IPS DF 6.9 (cell line): ENCODE data around the gene ATP5F1E.

Experiments
- DNase-seq: peaks from one replicate; pipeline ENCODE4 v3.0.0-alpha.2; 2013; ENCODE audit warnings: low read depth, low spot score
- H3K27ac ChIP-seq: one replicate; pipeline ENCODE4 v1.5.1; 2013; ENCODE audit warnings: low read length, control low read depth
- H3K27me3 ChIP-seq: 2 replicates; pipeline ENCODE4 v1.6.1; 2013; ENCODE audit warnings: mild to moderate bottlenecking, low read length; ENCODE audit not compliant: control insufficient read depth, insufficient read depth
- H3K36me3 ChIP-seq: 2 replicates; pipeline ENCODE4 v1.6.1; 2013; ENCODE audit warnings: low read length; ENCODE audit not compliant: control insufficient read depth, insufficient read depth
- H3K4me1 ChIP-seq: 2 replicates; pipeline ENCODE4 v1.6.1; 2013; ENCODE audit warnings: low read length; ENCODE audit not compliant: control insufficient read depth, insufficient read depth
- H3K4me3 ChIP-seq: 2 replicates; pipeline ENCODE4 v1.5.1; 2013; ENCODE audit warnings: mild to moderate bottlenecking, low read length
- H3K9me3 ChIP-seq: 2 replicates; pipeline ENCODE4 v1.6.1; 2013; ENCODE audit warnings: low read length, inconsistent platforms; ENCODE audit not compliant: control insufficient read depth, insufficient read depth
- WGBS: extraction: QIAGEN DNeasy Blood & Tissue Kit; methylation state at CpG from one replicate; pipeline ENCODE4 v1.1.7; 2013; ENCODE audit warnings: mixed read lengths, missing lambda C conversion rate; ENCODE audit not compliant: insufficient read length, insufficient coverage; 5-methylcytosine and 5-hydroxymethylcytosine counted together

Gene ATP5F1E

DNA sequence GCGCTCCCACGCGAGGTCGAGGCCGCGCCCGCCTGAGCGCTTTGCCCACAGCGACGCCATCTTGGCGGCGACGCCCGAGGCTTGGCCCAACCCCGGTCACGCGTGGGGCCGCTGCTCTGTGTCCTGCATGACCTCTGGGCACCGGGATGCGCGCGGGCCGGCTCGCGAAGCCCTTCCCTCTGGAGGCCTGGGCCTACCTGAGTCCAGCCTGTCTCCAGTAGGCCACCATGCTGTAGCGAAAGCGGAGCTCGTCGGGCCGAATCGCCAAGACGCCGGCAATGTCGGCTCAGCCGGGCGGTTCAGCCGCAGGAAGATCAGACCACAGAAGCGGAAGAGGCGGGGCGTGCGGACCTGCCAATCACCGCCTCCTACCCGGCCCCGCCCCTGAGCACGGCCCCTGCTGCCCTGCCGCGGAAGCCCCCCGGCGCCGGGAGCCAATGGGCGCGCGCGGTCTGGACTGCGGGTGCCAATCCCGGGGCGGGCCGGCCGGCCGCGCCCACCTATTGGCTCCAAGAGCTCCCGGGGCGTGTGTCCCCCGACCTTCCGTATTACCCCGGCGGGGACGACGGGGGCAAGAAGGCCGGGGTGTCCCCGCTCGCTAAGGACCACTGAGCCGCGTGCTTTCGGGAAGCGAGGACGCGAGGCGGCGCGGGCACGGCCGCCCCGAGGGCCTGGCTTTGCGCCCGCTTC is at the start of gene ATP5F1E:
Gene ATP5F1E, minus strand, starts transcription at position 313 of the 690 bp plus-strand sequence. Its CDS starts 84 bp downstream, at position 229.
- peak; percentile 73 for DNase-seq
- no peaks in the 10 kb centered on the region for H3K4me1 ChIP-seq
- WGBS, result no CpG with 5 or more reads among the region's 86 CpGs
- no peaks in the 10 kb centered on the region for H3K27me3 ChIP-seq
- H3K4me3 ChIP-seq, result peak within 1 kb of the TSS; percentile 88
- no peaks in the 10 kb centered on the region for H3K9me3 ChIP-seq
- H3K36me3 ChIP-seq, result peaks cover 9% of the 10 kb centered on the region
- no peak within 1 kb of the TSS for H3K27ac ChIP-seq

DNA sequence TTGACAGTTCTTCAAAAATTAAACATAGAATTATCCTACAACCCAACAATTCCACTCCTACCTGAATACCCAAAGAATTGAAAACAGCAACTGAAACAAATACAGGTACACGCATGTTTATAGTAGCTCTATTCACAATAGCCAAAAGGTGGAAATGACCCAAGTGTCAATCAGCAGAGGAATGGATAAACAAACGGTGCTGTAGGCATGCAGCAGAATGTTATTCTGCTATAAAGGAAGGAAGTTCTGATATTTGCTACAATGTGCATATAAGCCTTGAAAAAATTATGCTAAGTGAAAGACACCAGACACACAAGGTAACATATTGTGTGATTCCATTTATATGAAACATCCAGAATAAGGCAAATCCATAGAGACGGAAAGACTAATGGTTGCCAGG is 48.9 kb upstream of the ATP5F1E start:
- Histone ChIP-seq H3K4me3 (no peak overlapping the region), H3K27ac (no peak overlapping the region), H3K27me3 (no peaks in the 10 kb centered on the region), H3K36me3 (no peaks in the 10 kb centered on the region), H3K9me3 (no peaks in the 10 kb centered on the region), H3K4me1 (no peaks in the 10 kb centered on the region)
- WGBS, result no CpG with 5 or more reads among the region's 3 CpGs
- DNase-seq, result no peak

DNA sequence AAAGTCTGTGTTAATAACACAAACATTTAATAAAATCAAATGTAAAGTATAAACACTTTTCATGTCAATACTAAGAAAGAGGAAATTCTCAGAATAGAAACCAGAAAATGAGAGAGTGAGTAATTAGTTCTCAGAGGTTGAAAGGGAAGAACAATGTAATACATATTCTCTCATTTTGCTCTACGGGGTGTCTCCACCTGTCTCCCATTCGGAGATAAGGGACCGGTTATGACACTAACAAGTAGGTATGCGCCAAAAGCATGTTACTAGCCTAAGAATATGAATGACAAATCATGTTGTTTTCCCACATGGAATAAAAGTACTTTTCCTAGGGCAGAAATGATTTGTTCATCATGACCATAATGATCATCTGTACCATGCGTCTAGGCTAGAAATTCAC is 46.1 kb upstream of the ATP5F1E start:
- no peak overlapping the region for H3K4me3 ChIP-seq
- whole genome bisulfite sequencing, result no CpG with 5 or more reads among the region's 5 CpGs

GRCh38 chr20:59077705-59078104 is 45.6 kb upstream of the ATP5F1E start:
- H3K9me3 ChIP-seq, result no peaks in the 10 kb centered on the region
- no peaks in the 10 kb centered on the region for H3K36me3 ChIP-seq
- peaks cover 2% of the 10 kb centered on the region; the same call in 1 of the 2 replicates for H3K4me1 ChIP-seq
- DNase-seq, result no peak
- H3K4me3 ChIP-seq, result no peak overlapping the region
- no peak overlapping the region for H3K27ac ChIP-seq
- no peaks in the 10 kb centered on the region for H3K27me3 ChIP-seq
- WGBS, result no CpG with 5 or more reads among the region's 1 CpG

More for the DNA sequence above, 46.1 kb upstream of the ATP5F1E start:
- Histone ChIP-seq H3K27ac (no peak overlapping the region), H3K9me3 (no peaks in the 10 kb centered on the region), H3K4me1 (peaks cover 2% of the 10 kb centered on the region; the same call in 1 of the 2 replicates), H3K27me3 (no peaks in the 10 kb centered on the region), H3K36me3 (no peaks in the 10 kb centered on the region)
- no peak for DNase-seq

DNA sequence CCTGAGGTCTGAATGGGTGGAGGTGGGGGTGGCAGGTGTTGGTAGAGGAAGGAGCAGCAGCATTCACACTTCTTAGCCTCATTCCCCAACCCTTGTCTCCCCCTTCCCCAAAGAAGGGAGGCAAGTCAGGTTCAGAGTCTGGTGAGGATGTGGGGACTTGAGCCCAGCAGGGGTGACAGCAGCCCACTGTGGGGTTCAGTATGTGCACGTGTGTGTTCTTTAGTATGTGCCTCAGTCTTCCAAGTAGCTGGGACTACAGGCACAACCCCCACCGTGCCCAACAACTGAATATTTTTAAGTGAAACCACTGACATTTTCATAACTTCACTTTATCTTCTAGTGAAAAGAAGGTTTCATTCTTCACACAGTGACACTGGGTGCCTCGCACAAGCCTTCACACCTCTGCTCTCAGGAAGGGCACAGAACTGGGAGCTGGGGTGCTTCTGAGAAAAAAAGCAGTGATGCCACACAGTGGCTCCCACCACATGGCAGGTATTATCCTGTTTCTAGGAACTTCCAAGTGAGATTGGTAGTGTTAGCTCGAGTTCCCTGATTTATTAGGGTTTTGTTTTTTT is 43.9 kb upstream of the ATP5F1E start:
- Histone ChIP-seq H3K36me3 (no peaks in the 10 kb centered on the region), H3K9me3 (no peaks in the 10 kb centered on the region), H3K4me1 (peaks cover 2% of the 10 kb centered on the region; the same call in 1 of the 2 replicates), H3K27ac (no peak overlapping the region), H3K4me3 (no peak overlapping the region), H3K27me3 (no peaks in the 10 kb centered on the region)
- WGBS, result no CpG with 5 or more reads among the region's 4 CpGs
- no peak for DNase-seq

GRCh38 chr20:59074456-59074855 is 42.3 kb upstream of the ATP5F1E start:
- Histone ChIP-seq H3K4me3 (no peak overlapping the region), H3K4me1 (peaks cover 2% of the 10 kb centered on the region; the same call in 1 of the 2 replicates), H3K36me3 (no peaks in the 10 kb centered on the region), H3K9me3 (no peaks in the 10 kb centered on the region), H3K27ac (no peak overlapping the region), H3K27me3 (no peaks in the 10 kb centered on the region)
- DNase-seq, result no peak
- WGBS, result no CpG with 5 or more reads among the region's 3 CpGs

- no peaks in the 10 kb centered on the region for H3K27me3 ChIP-seq
- DNase-seq, result no peak
- H3K36me3 ChIP-seq, result no peaks in the 10 kb centered on the region
- no peak overlapping the region for H3K4me3 ChIP-seq
- H3K27ac ChIP-seq, result no peak overlapping the region
- WGBS, result no CpG with 5 or more reads among the region's 1 CpG
- no peaks in the 10 kb centered on the region for H3K9me3 ChIP-seq
- peaks cover 2% of the 10 kb centered on the region; the same call in 1 of the 2 replicates for H3K4me1 ChIP-seq
Observed at GRCh38 chr20:59073582-59073981, 41.4 kb upstream of the ATP5F1E start.

DNA sequence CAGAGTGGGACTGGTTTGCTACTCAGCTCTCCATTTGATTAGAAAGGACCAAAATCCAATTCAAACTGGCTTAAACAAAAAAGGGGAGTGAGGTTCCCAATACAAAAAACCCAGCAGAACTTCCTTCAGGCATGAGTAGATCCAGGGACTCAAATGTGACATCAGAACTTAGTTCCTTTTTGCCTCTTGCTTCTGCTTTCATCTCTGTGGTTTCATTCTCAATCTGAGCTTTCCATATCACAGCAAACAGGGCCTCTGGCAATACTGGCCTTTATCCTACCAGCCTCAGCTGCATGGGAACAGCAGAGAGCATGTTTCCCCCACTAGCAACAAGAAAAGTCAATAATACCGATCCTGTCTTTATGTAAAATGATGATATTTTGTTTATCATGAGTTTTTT is 39.1 kb upstream of the ATP5F1E start:
- Histone ChIP-seq H3K36me3 (no peaks in the 10 kb centered on the region), H3K27me3 (no peaks in the 10 kb centered on the region), H3K4me1 (peaks cover 2% of the 10 kb centered on the region; the same call in 1 of the 2 replicates), H3K4me3 (no peak overlapping the region), H3K27ac (no peak overlapping the region), H3K9me3 (no peaks in the 10 kb centered on the region)
- DNase-seq, result no peak
- WGBS, result no CpG with 5 or more reads among the region's 1 CpG

DNA sequence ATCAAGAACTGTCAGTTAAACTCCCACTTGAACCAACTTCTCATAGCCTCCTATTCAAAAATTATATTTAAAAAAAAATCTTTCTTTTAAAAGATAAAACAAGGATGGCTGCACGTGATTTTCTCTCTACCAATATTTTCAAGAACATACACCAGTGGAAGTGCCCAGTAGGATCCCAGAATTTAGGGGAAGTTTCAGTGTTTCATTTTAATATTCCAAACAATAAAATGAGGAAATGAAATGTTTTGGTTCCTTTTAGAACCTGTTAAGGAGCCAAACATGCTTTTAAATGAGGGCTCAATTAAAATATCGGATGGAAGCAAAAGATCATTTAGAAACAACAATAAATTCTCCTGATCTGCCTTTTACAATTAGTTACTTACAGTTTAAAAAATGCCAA is 36.9 kb upstream of the ATP5F1E start:
- Histone ChIP-seq H3K27ac (no peak overlapping the region), H3K4me3 (no peak overlapping the region), H3K36me3 (no peaks in the 10 kb centered on the region), H3K9me3 (no peaks in the 10 kb centered on the region), H3K4me1 (no peaks in the 10 kb centered on the region), H3K27me3 (no peaks in the 10 kb centered on the region)
- WGBS, result no CpG with 5 or more reads among the region's 2 CpGs
- no peak for DNase-seq

GRCh38 chr20:59068534-59068933 is 36.4 kb upstream of the ATP5F1E start:
- no peak overlapping the region for H3K27ac ChIP-seq
- no peak for DNase-seq
- H3K4me1 ChIP-seq, result no peaks in the 10 kb centered on the region
- no peaks in the 10 kb centered on the region for H3K9me3 ChIP-seq
- H3K4me3 ChIP-seq, result no peak overlapping the region
- no peaks in the 10 kb centered on the region for H3K36me3 ChIP-seq
- no CpG with 5 or more reads among the region's 4 CpGs for WGBS
- no peaks in the 10 kb centered on the region for H3K27me3 ChIP-seq
